GM19025 (cell line): ENCODE data around the gene CYTH4.
"Not testable (repeated sequence)": the region's sequence is repeated elsewhere in the genome, so short reads cannot be mapped to it uniquely, and the experiment has no call there.

ENCODE experiments used
- ATAC-seq: cut with Tn5 transposase; IDR thresholded peaks from one replicate; pipeline ENCODE4 v1.9.1; 2021; ENCODE audit warnings: mild to moderate bottlenecking, low read depth, moderate library complexity; ENCODE audit not compliant: unreplicated experiment

CYTH4 gene, protein sequence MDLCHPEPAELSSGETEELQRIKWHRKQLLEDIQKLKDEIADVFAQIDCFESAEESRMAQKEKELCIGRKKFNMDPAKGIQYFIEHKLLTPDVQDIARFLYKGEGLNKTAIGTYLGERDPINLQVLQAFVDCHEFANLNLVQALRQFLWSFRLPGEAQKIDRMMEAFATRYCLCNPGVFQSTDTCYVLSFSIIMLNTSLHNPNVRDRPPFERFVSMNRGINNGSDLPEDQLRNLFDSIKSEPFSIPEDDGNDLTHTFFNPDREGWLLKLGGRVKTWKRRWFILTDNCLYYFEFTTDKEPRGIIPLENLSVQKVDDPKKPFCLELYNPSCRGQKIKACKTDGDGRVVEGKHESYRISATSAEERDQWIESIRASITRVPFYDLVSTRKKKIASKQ

DNA sequence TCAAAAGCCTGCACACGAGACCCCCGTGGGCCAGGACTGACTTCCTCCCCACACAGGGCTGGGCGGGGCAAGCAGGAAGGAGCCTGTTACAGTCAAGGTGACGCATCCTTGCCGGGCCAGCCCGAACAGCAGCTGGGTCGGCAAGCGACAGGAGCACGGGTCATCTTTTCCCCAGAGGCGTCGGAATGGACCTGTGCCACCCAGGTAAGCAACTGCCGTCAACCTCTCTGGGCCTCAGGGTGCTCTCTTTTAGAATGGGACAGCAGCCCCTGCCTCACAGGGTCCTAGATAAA, at the start of gene CYTH4:
Gene CYTH4 (plus strand): TSS at position 124 of the 293 bp plus-strand sequence. CDS start 62 bp downstream, at position 186.
- ATAC-seq: peak; percentile 64

DNA sequence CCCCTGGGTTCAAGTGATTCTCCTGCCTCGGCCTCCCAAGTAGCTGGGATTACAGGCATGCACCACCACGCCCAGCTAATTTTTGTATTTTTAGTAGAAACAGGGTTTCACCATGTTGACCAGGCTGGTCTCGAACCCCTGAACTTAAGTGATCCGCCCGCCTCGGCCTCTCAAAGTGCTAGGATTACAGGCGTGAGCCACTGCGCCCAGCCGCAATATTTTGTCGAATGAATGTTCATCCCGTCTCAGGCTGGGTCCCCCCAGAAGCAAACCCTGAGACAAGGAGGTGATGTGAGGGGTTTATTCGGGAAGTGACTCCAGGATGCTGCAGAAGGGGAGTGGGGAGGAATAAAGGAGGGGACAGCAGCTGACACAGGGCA, 48.9 kb upstream of the CYTH4 start:
- ATAC-seq: not testable (repeated sequence)

DNA sequence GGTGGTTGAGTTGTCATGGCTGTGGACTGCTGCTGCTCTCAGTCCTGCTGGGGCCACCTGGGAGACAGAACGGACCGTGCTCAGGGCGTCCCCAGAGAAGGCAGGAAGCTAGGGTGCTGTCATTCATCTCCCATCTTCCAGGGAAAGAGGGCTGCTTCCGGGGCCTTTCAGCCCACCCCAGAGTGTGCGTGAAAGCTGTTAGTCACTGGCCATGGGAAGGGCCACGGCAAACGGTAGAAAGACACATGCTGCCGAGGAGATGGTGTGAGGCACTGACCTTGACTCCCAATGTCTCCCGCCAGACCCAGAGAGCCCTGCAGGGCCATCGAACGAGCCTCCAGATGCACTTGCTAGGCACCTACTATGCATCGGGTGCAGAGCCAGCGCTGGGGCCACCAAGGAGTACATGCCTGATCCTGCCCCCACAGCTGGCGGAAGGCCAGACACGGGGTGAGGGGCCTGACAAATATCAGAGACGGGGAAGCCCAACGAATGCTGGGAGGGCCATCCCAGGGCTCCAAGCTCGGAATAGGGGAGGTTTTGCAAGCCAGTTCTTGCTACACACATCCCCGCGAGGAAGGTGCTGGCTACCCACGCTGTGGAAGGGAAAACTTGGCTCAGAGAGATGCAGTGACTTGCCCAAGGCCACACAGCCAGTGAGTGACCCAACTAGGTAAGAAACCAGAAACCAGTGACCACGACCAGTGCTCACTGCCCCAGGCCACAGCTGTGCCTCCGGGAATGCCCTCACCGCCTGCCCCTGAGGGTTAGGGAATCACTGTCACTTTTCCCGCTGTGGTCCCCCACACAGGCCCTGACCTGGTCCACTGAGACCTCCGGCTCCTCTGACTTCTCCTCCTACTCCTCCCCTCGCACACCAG, 48.3 kb upstream of the CYTH4 start:
- ATAC-seq: no peak

DNA sequence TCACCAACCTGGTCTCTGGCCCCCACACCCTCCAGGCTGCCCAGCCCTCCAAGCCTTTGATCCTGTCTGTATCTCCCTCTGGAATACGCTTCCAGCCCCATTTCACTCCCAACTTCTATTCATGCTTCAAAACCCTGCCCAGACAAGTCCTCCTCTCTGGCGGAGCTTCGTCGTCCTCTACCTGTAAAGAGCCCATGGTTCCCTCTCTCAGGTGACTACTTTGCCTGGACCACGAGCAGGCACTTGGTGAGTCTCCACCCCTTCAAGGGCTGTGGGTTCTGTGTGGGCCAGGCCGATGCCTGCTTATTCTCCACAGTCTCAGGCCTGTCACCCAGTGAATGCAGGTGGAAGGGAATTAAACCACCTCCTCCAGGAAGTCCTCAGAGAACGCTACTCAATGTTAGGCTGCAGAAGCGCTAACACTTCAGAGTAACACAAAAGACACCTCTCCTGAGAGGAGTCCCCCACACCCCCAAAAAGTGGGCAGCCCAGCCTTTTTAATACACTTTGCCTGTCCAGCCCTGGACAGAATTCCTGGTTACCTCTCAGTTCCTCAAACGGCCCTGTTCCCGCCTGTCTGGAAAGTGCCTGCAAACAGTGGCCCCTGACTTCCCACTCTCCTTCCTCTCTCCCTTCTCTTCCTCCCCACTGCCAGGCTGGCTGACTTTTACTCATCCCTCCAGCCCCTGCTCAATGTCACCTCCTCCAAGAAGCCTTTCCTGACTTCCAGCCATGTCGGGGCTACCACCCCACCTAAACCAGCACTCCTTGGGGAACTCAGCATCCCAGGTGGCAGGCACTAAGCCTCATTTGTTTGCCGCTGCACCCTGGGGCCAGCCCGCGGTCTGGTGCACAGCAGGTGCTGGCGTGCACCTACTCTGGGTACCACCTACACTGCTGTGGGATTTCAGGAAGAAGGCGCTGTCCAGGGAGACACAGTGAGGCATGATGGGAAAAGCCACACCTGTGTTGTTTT, 47.3 kb upstream of the CYTH4 start:
- no peak for ATAC-seq

DNA sequence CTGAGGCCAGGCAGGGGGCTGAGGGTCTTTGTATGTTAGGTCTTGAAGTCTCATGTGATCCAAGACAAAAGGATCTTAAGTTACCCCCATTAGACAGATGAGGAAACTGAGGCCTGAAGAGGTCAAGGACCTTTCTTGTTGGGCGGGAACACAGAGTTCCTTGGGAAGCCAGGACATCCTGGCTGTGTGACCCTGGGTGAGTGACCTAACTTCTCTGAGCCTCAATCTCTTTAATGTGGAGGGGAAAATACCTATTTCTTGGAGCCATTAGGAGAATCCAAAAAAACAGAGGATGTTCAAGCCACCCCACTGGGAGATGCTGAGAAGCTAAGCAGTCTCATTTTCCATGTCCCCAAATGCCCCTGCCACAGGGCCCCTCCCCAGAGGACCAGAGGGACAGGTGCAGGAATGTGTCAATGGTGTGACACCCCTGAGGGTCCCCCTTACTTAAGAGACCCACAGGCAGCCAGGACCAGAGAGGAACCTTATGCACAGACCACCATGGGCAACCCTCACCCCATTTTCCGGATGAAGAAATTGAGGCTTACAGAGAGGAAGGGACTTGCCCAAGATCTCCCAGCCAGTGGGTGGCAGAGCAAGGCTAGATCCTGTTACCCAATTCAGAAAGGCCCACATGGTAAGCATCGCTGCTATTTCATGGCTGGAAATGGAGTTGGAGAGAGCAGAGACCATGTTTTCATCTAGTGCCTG, 46.3 kb upstream of the CYTH4 start:
- ATAC-seq: no peak

DNA sequence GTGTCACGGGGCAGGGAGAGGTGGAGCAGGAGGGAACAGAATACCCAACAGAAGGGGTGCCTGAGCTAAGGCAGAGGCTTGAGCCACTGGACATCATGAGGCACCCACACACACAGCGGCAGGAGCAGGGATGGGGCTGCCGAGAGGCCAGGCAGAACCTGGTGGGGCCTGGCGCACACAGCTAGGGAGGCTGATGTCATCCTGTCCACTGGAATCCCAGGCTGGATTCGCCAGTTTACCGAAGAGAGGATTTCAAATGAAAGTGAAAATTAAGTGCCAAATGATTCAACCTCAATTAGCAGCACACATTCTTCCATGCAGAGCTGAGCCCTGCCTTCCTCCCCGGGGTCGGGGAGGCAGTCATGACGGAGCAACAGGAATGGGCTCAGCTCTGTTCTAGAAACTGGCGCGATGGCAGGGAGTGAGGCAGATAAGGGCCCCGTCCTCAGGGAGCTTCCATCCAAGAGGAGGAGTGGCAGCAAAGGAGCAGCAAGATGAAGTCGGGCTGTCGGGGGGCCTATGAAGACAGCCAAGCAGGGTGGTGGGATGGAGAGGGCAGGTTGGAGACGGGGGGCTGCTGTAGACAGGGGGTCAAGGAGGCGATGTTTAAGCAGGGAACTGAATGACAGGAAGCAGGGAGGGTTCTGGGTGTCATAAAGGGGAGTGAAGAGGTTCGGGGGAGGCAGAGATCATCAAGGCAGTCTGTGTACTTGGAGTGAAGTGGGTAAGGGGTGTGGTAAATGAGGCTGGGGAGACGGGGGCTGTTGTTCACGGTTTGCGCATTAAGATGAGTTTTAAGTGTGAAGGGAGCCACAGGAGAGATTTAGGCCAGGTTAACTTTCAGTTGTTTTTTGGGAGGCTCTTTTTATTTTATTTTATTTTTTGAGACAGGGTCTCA, 44.7 kb upstream of the CYTH4 start:
- ATAC-seq: no peak

DNA sequence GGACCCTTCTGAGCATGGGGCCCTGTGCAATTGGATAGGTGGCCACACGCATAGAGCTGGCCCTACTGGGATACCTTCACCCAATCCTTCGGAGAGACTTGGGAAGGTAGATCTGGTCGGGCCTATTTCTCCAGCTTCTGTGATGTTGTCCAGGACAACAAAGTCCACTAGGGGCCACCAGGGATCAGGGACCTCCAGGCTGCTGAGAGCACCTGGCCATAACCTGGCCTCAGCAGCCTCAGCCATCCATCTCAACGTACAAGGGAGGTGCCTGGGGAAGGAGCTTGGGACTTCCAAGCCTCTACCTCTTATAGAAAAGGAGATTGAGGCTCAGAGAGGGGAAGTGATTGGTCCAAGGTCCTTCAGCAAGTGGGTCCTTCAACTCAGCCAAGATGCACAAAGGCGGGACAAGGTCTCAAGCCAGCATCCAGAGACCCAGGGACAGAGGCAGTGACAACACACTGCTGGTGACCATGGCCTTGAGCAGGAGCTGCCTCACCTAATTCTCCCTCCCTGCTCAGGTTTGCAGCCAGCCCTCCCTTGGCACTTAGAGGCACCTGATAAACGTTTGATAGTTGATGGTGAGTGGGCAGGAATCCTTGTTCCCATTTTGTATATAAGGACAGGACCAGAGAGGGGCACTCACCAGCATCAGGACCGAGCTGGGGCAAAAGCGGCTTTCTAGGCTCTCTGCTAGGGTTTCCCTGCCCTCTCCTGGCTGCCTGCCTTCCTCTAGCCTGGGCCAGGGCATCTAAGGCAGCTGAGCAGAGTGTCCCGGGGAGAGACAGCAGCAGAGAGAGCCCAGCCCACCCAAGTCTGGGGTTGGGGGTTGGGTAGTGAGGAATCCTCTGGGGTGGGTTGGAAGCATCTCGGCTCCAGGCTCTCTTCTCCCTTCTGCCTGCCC, 42.7 kb upstream of the CYTH4 start:
- ATAC-seq: no peak

DNA sequence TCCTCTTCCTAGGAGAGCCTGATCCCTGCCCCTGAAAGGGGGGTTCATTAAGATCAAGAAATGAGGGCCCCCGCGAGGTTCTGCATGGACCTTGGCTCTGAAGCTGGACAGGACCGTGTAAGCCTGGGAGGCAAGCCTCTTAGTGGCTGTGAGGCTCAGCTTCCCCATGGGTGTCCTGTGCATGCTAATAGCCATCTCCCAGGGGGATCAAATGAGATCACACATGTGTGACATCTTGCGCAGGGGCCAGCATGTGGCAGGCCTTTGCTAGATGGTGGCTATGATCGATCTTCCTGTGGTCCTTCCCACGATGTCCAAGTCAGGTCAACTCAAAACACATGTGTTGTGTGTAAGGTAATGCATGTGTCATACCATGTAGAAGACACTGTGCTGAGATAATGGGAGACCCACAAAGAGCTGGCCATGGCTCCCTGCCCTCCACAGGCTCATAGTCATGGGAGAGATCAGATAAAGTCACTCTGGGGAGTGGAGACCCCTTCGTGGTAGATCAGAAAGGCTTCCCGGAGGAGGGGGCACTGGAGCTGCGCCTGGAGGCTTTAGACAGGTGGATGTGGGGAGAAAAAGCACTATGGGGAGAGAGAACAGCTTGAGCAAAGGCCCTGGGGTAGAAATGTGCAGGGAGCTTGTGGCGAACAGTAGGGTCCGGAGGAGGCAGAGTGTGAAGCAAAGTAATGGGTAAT, 41.9 kb upstream of the CYTH4 start:
- ATAC-seq: no peak

DNA sequence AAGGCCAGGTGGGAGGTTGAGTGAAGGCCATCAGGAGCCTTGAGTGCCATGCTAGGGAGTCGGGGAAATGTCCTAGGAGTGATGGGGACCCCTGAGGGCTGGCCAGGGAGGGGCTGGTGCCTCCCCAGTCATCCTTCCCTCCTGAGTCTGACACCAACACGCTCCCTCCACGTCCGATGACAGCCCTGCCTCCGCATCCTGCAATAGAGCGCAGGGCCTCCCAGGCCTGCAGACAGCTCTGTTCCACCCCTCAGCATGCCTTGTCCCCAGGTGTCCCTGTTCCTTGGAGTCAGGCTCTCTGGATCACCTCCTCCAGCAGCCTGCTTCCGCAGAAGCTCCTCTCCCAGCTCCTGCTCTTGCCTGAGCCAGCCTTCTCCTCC, 41.4 kb upstream of the CYTH4 start:
- no peak for ATAC-seq

DNA sequence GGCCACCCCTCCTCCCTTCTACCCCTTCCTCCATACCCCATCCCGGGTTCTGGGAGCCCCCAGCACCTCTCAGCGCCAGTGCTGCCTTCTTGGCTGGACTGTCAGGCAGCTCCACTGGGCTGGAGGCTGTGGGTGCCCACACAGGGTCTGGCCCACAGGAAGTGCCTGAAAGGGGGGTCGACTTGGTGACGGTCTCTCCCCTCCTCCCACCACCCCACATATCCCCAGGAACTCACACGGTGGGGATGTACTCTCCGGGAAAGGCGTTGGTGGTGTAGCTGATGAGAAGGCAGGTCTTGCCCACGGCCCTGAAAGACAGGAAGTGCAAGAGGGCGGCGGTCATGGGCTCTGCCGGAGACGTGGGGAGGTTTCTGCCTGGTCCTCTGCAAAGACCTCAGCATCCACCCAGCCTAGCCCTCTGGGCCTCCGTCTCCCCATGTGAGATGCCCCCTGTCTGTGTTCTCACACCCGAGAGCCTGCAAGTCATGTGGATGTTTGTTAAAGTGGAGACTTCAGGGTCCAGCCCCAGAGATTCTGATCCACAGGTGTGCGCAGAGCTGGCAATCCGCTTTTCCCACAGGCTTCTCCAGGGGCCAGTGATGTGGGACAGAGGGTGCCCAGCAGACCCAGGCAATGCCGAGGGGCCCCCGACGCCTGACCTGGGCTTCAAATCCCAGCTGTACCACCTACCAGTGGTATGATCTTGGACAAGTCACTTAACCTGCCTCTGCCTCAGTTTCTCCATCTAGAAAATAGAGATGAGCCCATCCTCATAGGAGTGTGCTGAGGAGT, 40.8 kb upstream of the CYTH4 start:
- ATAC-seq: no peak

DNA sequence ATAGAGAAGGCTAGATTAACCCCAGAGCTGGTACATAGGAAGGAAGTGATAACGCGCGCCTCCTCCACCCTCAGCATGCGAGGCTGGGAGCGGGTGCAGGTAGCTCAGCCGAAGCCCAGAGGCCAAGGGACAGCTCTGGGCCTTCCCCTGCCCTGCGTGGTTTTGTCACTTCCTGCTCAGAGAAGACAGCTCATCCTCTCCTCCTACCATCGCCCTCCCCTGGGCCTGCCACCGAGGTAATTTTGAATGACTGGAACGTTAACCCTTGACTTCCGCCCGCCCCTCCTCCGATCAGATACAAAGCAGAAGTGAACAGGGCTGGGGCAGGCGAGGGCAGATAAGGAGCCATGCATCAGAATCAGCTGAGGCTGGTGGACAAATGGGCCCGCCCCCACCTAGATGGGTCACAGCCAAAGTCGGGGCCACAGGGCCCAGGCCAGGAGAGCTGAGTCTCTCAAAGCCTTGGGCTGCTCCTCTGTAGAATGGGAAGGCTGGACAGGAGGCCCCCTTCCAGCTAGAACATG, 39.9 kb upstream of the CYTH4 start:
- peak; percentile 57 for ATAC-seq

DNA sequence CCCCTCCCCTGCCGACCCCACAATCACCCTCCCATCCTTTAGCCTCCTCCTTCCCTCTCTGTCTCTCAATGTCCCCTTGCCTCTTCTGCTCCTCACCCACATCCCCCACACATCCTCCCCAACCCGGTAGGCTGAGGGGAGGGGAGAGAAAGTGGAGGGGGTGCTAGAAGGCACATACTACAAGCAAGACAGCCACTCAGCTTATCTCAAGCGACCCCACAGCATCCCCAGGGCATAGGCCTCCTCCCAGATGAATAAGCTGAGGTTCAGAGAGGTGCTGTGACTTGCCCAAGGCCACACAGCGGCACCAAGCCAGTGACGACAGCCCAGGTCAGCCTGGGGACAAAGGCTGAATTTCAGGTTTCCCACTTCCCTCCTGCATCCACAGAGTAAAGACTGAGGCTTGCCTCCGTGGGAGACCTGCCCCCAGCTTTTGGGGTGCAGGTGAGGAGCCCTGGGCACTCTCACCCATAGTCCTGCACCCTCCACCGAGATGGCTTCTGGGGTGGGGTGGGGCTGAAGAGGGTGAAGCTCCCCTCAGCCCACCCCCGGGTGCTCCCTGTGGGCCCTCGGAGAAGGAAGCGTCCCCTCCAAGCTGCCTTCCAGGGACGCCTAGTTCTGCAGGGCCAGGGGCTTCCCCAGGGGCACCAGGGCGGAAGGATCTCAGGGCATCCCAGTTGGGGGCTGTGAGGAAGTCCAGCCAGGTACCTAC, 38.8 kb upstream of the CYTH4 start:
- ATAC-seq: peak; percentile 2

DNA sequence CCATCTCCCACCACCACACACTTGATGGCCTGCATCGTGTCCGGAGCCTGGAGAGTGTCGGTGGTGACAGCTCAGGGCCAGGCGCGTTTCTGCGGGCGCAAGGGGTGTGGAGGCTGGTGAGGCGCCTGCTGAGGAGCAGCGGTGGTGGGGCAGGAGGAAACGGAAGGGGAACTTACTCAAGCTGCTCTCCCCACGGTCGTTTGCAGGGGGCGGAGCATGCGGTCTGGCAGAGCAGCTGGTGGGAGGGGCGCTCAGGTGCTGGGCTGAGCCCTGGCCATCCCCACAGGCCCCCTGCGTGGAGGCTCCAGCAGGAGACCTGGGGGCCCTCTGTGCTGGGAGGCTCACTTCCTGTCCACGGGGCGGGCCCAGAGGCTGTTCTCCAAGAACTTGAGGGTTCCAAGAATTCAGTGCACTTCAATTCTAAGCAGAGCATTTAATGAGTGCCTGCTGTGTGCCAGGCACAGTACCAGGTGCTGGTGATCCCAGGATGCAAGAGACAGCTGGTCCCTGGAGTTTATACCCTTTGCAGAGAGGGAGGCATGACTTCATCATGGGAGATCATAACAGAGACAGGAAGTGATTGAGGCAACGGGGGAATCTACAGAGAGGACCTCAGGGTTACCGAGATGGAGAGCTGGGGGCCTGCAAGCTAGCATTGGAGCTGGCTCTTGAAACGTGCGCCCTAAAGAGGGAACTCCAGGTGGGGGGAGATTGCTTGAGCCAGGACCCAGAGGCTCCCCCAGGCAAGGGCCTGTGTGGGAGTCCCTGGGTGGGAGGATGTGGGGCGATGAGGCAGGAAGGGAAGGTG, 38.0 kb upstream of the CYTH4 start, which contains the start of gene RAC2:
Gene RAC2 (minus strand): TSS at position 156 of the 808 bp plus-strand sequence. CDS start 121 bp downstream, at position 35.
- ATAC-seq: peak; percentile 35

DNA sequence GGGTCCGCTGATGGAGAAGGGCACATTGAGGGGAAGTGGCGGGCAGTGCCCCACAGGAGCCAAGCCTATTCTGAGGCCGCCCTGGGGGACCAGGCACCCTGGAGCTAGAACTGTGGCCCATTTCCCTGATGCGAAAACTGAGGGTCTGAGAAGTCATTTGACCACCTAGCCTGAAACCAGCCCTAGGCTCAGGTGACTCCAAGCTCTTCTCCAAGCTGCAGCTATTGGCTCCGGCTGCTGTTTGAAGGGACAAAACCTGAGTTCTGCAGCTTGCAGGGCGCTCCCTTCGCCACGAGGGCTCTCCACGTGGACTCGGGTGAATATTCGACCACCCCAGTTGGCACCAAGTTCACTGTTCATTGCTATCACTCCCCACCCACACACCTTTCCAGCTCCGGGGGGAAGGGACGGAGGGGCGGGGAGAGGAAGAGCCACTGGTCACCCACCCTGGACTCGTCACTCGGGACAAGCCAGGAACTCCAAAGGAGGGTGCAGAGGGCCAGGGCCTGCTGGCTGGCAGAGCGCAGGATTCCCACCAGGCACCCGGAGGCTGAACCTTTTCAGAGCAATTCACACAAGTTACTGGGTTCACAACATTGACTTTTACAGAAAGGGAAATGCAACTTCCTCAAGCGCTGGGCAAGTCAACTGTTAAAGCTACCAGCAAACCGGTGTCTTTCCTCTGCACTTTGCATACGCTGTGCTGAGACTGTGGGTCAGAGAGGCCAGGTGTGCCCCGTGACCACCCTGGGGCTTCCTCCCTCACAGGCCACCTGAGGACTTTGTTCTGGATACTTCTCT, 37.2 kb upstream of the CYTH4 start:
- no peak for ATAC-seq
